Stimulated activated CD8-positive, alpha-beta memory T cell treated with anti-CD3 and anti-CD28 coated beads, Interleukin-15, amount 100 ng/mL, for 24 hours (primary cell): ENCODE data around the gene FBXO33.
"Not testable (repeated sequence)": the region's sequence is repeated elsewhere in the genome, so short reads cannot be mapped to it uniquely, and the experiment has no call there.

ENCODE experiments used
- DNase-seq: peaks from one replicate; pipeline ENCODE4 v3.0.0-alpha.2; 2020; ENCODE audit warnings: low read depth

The FBXO33 gene

DNA sequence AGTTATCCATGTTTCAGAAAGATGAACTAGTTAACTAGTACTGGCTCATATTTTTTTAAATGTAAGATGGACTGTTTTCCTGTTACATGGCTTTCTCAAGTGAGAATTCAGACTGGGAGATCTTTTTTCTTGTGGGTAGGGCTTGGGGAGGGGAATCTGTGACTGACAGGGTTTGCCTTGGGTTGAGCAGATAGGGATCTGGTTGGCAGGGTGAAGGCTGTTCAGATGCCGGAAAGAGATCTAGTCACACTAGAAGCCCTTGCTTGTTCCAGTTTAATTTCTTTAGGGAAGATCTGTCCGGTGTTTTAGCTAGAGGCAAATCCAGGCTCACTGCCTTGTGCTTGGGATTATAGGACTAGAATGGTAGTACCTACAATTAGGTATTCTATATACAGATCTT is 63.2 kb downstream of the FBXO33 start:
- DNase-seq: no peak

GRCh38 chr14:39368261-39368959 is 63.8 kb downstream of the FBXO33 start:
- no peak for DNase-seq

GRCh38 chr14:39367387-39367751 is 64.9 kb downstream of the FBXO33 start:
- no peak for DNase-seq

- DNase-seq: no peak
These were observed 65.5 kb downstream of the FBXO33 start for GRCh38 chr14:39366460-39367386.

DNA sequence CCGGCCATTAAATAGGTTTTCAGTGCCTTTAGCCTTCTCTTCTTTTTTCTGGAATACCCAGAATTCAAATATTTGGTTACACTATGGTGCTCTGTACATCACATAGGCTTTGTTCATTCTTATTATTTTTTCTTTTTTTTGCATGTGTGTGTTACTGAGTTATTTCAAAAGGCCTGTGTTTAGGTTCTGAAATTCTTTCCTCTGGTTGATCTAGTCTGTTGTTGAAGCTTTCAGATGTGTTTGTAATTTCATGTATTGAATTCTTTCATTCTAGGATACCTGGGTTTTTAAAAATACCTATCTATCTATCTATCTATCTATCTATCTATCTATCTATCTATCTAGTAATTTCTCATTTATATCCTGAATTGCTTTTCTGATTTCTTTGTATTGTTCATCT is 66.9 kb downstream of the FBXO33 start:
- no peak for DNase-seq

DNA sequence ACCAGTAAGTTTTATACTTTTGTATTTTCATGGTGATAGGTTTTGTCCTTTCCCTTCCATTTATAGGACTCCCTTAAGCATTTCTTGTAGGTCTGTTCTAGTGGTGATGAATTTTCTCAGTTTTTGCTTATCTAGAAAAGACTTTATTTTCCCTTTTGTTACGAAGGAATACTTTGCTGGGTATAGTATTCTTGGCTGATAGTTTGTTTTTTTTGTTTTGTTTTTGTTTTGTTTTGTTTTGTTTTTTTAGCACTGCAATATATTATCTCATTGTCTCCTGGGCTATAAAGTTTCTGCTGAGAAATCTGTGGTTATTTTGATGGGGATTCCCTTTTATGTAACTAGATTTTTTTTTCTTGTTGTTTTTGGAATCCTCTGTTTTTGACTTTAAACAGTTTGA is 67.7 kb downstream of the FBXO33 start:
- DNase-seq: no peak

DNA sequence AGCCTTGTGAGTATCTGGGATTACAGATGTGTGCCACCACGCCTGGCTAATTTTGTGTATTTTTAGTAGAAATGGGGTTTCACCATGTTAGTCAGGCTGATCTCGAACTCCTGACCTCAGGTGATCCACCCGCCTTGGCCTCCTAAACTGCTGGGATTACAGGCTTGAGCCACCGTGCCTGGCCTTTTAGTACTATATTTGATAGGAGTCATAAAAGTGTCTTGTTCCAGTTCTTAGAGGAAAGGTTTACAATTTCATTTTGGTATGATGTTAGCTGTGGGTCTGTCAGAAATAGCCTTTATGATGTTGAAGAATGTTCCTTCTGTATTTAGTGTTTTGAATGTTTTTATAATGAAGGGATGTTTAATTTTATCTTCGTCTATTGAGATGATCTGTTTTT is 70.7 kb downstream of the FBXO33 start:
- DNase-seq: not testable (repeated sequence)

- DNase-seq: no peak
These were observed 71.9 kb downstream of the FBXO33 start for GRCh38 chr14:39360316-39360715.

DNA sequence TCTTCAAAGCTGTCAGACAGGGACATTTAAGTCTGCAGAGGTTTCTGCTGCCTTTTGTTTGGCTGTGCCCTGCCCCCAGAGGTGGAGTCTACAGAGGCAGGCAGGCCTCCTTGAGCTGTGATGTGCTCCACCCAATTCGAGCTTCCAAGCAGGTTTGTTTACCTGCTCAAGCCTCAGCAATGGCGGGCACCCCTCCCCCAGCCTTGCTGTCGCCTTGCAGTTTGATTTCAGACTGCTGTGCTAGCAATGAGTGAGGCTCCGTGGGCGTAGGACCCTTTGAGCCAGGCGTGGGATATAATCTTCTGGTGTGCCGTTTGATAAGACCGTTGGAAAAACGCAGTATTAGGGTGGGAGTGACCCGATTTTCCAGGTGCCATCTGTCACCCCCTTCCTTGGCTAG is 73.2 kb downstream of the FBXO33 start:
- not testable (repeated sequence) for DNase-seq

DNA sequence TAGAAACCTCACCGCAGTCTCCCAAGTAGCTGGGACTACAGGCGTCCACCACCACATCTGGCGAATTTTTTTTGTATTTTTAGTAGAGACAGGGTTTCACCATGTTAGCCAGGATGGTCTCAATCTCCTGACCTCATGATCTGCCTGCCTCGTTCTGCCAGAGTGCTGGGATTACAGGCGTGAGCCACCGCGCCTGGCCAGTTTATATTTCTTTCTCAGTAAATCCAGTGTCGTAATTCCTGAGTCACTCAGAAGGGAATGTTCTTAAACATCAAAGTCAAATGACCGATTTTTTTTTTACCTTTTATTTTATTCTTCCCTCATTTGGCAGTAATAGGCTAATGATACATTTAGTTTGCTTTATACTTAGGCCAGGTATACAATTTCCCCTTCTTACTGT is 80.5 kb downstream of the FBXO33 start:
- DNase-seq: no peak

DNA sequence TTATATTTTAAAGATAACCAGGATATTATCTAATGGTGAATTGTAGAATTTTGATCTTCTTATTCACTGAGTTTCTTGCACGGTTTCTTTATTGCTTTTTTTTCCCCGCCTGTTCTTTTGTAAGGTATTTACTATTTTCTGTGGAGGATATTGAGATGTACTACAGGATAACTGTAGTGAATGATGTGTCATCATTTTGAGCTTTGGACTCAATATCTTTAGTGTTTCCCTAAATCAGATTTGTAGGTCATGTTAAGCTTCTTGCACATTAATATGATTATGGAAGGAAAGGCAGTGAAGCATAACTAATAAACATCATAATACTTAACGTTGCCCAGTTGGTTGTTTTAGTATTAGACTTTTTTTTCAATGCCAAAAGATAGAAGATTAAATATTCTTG is 81.4 kb downstream of the FBXO33 start:
- no peak for DNase-seq
